Omental fat pad (tissue), 4 donors: ENCODE measurements around the gene CCDC43. TPM values are rescaled to one million over a fixed set of nuclear protein-coding genes. Genes with fewer than 3 reads are reported as not detected.
"Not testable (repeated sequence)": the region's sequence is repeated elsewhere in the genome, so short reads cannot be mapped to it uniquely, and the experiment has no call there.

Source experiments
- ATAC-seq: fragments of 150-250 bp; one replicate; pipeline ENCODE4 v1.9.1; 2016; ENCODE audit warnings: mild to moderate bottlenecking, moderate library complexity; ENCODE audit not compliant: low FRiP score
- DNase-seq: peaks from one replicate; pipeline ENCODE4 v3.0.0-alpha.2; 2019; ENCODE audit warnings: low spot score
- total RNA-seq, 4 donors: library from RNA; depleted of rRNA; stranded (reverse); fragments of >200 nt; gene quantifications; one replicate each; pipeline ENCODE4 v1.1.0, GENCODE V29; 2016
- TF ChIP-seq, protein P1 (sequence below), 3 donors: fragments of 450-650 bp; IDR thresholded peaks; one replicate each; pipeline ENCODE4 v1.5.1; 2016 to 2017; ENCODE audit warnings: antibody characterized with exemption in 3 of 3, mild to moderate bottlenecking in 3 of 3, moderate library complexity in 2 of 3

Gene CCDC43
- total RNA-seq, 4 donors from 2014 or later, result 14.5 to 22.5 (median 17.6) TPM

DNA sequence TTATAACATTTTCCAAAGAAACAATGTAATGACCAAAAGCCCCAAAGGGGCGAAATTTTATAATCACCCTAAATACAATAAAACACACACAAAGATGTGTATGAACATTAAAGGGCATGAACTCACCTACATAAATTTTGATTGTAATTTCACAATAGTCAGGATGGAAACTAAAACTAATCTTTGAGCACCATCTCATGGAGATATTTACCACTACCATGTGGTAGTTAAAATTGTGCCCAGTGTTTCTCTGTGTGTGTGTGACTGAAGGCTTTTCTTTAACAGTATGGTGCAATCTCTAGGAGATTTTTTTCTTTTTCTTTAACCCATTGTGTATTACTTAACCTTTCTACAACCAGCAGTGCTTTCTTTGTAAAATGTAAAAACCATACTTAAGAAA, 53.0 kb downstream of the CCDC43 start:
- TF ChIP-seq, protein P1, sequence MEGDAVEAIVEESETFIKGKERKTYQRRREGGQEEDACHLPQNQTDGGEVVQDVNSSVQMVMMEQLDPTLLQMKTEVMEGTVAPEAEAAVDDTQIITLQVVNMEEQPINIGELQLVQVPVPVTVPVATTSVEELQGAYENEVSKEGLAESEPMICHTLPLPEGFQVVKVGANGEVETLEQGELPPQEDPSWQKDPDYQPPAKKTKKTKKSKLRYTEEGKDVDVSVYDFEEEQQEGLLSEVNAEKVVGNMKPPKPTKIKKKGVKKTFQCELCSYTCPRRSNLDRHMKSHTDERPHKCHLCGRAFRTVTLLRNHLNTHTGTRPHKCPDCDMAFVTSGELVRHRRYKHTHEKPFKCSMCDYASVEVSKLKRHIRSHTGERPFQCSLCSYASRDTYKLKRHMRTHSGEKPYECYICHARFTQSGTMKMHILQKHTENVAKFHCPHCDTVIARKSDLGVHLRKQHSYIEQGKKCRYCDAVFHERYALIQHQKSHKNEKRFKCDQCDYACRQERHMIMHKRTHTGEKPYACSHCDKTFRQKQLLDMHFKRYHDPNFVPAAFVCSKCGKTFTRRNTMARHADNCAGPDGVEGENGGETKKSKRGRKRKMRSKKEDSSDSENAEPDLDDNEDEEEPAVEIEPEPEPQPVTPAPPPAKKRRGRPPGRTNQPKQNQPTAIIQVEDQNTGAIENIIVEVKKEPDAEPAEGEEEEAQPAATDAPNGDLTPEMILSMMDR (IDR thresholded peaks at IDR 0.05), result no peak
- ATAC-seq (no peak), DNase-seq (no peak)

GRCh38 chr17:44634401-44634800, 55.2 kb downstream of the CCDC43 start:
- DNase-seq, ATAC-seq: not testable (repeated sequence)

DNA sequence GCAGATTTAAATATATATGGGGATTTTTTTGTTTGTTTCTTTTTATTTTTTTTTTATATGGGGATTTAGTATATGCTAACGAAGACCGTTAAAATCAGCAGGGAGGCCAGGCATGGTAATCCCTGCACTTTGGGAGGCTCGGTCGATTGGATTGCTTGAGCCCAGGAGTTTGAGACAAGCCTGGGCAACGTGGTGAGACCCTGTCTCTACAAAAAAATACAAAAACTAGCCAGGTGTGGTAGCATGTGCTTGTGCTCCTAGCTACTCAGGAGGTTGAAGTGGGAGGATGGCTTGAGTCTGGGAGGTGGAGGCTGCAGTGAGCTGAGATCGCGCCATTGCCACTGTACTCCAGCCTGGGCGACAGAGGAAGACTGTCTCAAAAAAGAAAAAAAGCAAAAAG, 55.6 kb downstream of the CCDC43 start:
- no peak for ATAC-seq
- no peak for DNase-seq
- TF ChIP-seq, protein P1 (IDR thresholded peaks at IDR 0.05), result no peak

DNA sequence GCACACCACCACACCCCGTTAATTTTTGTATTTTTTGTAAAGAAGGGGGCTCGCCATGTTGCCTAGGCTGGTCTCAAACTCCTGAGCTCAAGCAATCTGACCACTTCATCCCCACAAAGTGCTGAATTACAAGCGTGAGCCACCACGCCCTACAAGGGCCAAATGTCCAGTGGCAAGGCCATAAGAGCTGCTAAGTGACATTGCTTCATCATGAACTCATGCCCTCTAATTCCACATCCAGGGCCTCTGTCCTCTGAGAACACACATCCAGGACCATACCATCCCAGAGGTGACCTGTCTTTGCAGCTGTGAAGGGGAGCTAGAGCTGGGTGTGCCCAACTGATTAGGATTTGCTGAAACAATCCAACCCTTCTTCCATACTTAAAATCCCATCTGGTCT, 58.9 kb downstream of the CCDC43 start:
- DNase-seq (no peak), ATAC-seq (no peak)
- TF ChIP-seq, protein P1 (IDR thresholded peaks at IDR 0.05), result no peak

GRCh38 chr17:44629314-44629713, 60.3 kb downstream of the CCDC43 start:
- TF ChIP-seq, protein P1 (IDR thresholded peaks at IDR 0.05), result no peak
- DNase-seq (no peak), ATAC-seq (no peak)

- TF ChIP-seq, protein P1 (IDR thresholded peaks at IDR 0.05), result no peak
- no peak for ATAC-seq
- DNase-seq, result no peak
These were observed 61.1 kb downstream of the CCDC43 start for GRCh38 chr17:44628243-44629188.

- TF ChIP-seq, protein P1 (IDR thresholded peaks at IDR 0.05), result no peak
- no peak for ATAC-seq
- no peak for DNase-seq
These were observed 61.9 kb downstream of the CCDC43 start for GRCh38 chr17:44627513-44628242.
